ENCODE measurements around the gene SPEF2.
"Not testable (repeated sequence)": the region's sequence is repeated elsewhere in the genome, so short reads cannot be mapped to it uniquely, and the experiment has no call there.

The SPEF2 gene

GRCh38 chr5:35821513-35821912, 203.8 kb downstream of the SPEF2 start:
- no peak for DNase-seq (ENCODE audit: low spot score)

GRCh38 chr5:35822511-35822910, 204.8 kb downstream of the SPEF2 start:
- no peak for FAIRE-seq
- no peak for DNase-seq (ENCODE audit: low spot score)

More at GRCh38 chr5:35821513-35821912, 203.8 kb downstream of the SPEF2 start:
- FAIRE-seq, result no peak

- no peak for FAIRE-seq
- no peak for DNase-seq (ENCODE audit: low spot score)
Measured at GRCh38 chr5:35823347-35824098, 205.9 kb downstream of the SPEF2 start.

- FAIRE-seq, result no peak
- DNase-seq (ENCODE audit: low spot score), result no peak
Measured at GRCh38 chr5:35826056-35826455, 208.4 kb downstream of the SPEF2 start.

GRCh38 chr5:35826554-35826953, 208.9 kb downstream of the SPEF2 start:
- no peak for FAIRE-seq
- DNase-seq (ENCODE audit: low spot score), result no peak

GRCh38 chr5:35828082-35828598, 210.5 kb downstream of the SPEF2 start:
- no peak for FAIRE-seq
- DNase-seq (ENCODE audit: low spot score), result no peak

- DNase-seq (ENCODE audit: low spot score) (no peak), FAIRE-seq (no peak)
Measured at GRCh38 chr5:35830587-35830986, 212.9 kb downstream of the SPEF2 start.

GRCh38 chr5:35832762-35833161, 215.1 kb downstream of the SPEF2 start:
- DNase-seq (ENCODE audit: low spot score) (no peak), FAIRE-seq (peak; percentile 42)

- FAIRE-seq (no peak), DNase-seq (ENCODE audit: low spot score) (no peak)
Measured at GRCh38 chr5:35833224-35833623, 215.6 kb downstream of the SPEF2 start.

- FAIRE-seq, result no peak
- no peak for DNase-seq (ENCODE audit: low spot score)
Measured at GRCh38 chr5:35835796-35836742, 218.4 kb downstream of the SPEF2 start.

GRCh38 chr5:35838370-35839042, 220.8 kb downstream of the SPEF2 start:
- FAIRE-seq, result no peak
- DNase-seq (ENCODE audit: low spot score), result no peak

GRCh38 chr5:35842856-35843255, 225.2 kb downstream of the SPEF2 start:
- FAIRE-seq, result no peak
- no peak for DNase-seq (ENCODE audit: low spot score)

GRCh38 chr5:35845508-35845907, 227.8 kb downstream of the SPEF2 start:
- not testable (repeated sequence) for FAIRE-seq; DNase-seq (ENCODE audit: low spot score)

GRCh38 chr5:35847491-35847890, 229.8 kb downstream of the SPEF2 start:
- DNase-seq (ENCODE audit: low spot score) (no peak), FAIRE-seq (no peak)

- no peak for DNase-seq (ENCODE audit: low spot score)
- no peak for FAIRE-seq
Measured at GRCh38 chr5:35847961-35848360, 230.3 kb downstream of the SPEF2 start.

GRCh38 chr5:35849860-35850259, 232.2 kb downstream of the SPEF2 start:
- no peak for DNase-seq (ENCODE audit: low spot score)
- FAIRE-seq, result no peak

- FAIRE-seq (no peak), DNase-seq (ENCODE audit: low spot score) (no peak)
Measured at GRCh38 chr5:35850967-35851680, 233.5 kb downstream of the SPEF2 start.

- peak; percentile 45 for DNase-seq (ENCODE audit: low spot score)
- FAIRE-seq, result peak; percentile 23
Measured at GRCh38 chr5:35852084-35852734, 234.5 kb downstream of the SPEF2 start.

GRCh38 chr5:35852773-35853172, 235.1 kb downstream of the SPEF2 start:
- no peak for FAIRE-seq

GRCh38 chr5:35853631-35854030, 236.0 kb downstream of the SPEF2 start:
- no peak for FAIRE-seq
- no peak for DNase-seq (ENCODE audit: low spot score)

More at GRCh38 chr5:35852773-35853172, 235.1 kb downstream of the SPEF2 start:
- DNase-seq (ENCODE audit: low spot score), result no peak

All from RCC 7860 (cell line).